GM12878 (cell line): ENCODE results near the gene EIF2S1. TPM values are rescaled to one million over a fixed set of nuclear protein-coding genes. Genes with fewer than 3 reads are reported as not detected.

ENCODE experiments used
- ATAC-seq: fragments of 200-7000 bp; cut with Tn5 transposase; 3 replicates; pipeline ENCODE4 v1.9.1; 2020; ENCODE audit warnings: mild to moderate bottlenecking, moderate library complexity
- BruUV-seq: library from RNA; stranded (reverse); fragments of 400-500 nt; replicated peaks from 2 replicates; lab custom pipeline; 2021; lab: Mats Ljungman, UMichigan
- CTCF ChIA-PET: fragments of 300-600 bp; sonication (Branson Sonifier 250); formaldehyde crosslinking; extraction: SDS; loops from one replicate; lab custom pipeline; 2021; ENCODE audit warnings: inconsistent platforms; lab: Yijun Ruan, JAX
- POLR2A ChIA-PET: fragments of 350-600 bp; formaldehyde crosslinking; extraction: SDS; loops from one replicate; lab custom pipeline; 2021; ENCODE audit warnings: inconsistent platforms; lab: Charles Lee
- RAD21 ChIA-PET: fragments of 300-600 bp; sonication (Branson Sonifier 250); formaldehyde crosslinking; loops from one replicate; lab custom pipeline; 2023; ENCODE audit warnings: antibody characterized with exemption; ENCODE audit not compliant: unreplicated experiment; lab: Charles Lee
- SMC1A ChIA-PET: fragments of 300-600 bp; sonication (Branson Sonifier 250); formaldehyde crosslinking; loops from one replicate; lab custom pipeline; 2023; ENCODE audit not compliant: unreplicated experiment, uncharacterized antibody; lab: Charles Lee
- DNase-seq: peaks from one replicate; pipeline ENCODE4 v3.0.0-alpha.2; 2011; ENCODE audit warnings: low read depth, low spot score
- FAIRE-seq: peaks from 3 replicates; lab custom pipeline; 2011; peaks lifted over from hg19 to GRCh38; lab: Jason Lieb, UNC
- H2AFZ ChIP-seq: 2 replicates; pipeline ENCODE4 v1.6.0; 2011; ENCODE audit warnings: low read depth, low read length, control low read depth; ENCODE audit not compliant: control insufficient read depth
- H3K27ac ChIP-seq: 2 replicates; pipeline ENCODE4 v1.5.1; 2011; ENCODE audit warnings: control low read depth; ENCODE audit not compliant: control insufficient read depth, insufficient read depth
- H3K27me3 ChIP-seq, 2 experiments: replicated peaks in 1 of 2; 2 replicates each; pipeline versions ENCODE4 v1.6.0 to v1.6.1; 2011; ENCODE audit warnings: low read length in 1 of 2; ENCODE audit not compliant: control insufficient read depth in 2 of 2, insufficient read depth in 2 of 2
- H3K36me3 ChIP-seq, 2 experiments: 2 replicates each; pipeline ENCODE4 v1.5.1; 2011; ENCODE audit warnings: low read length in 1 of 2; ENCODE audit not compliant: control insufficient read depth in 2 of 2, insufficient read depth in 2 of 2
- H3K4me1 ChIP-seq: 2 replicates; pipeline ENCODE4 v1.6.1; 2011; ENCODE audit warnings: mild to moderate bottlenecking, low read length, moderate library complexity, mixed read lengths; ENCODE audit not compliant: control insufficient read depth, insufficient read depth
- H3K4me2 ChIP-seq: 2 replicates; pipeline ENCODE4 v1.6.0; 2011; ENCODE audit warnings: control low read depth; ENCODE audit not compliant: control insufficient read depth, insufficient read depth
- H3K4me3 ChIP-seq: fragments of 200-600 bp; sonication (generic); 2 replicates; pipeline ENCODE4 v1.5.1; 2016
- H3K79me2 ChIP-seq: 2 replicates; pipeline ENCODE4 v1.6.0; 2011; ENCODE audit warnings: low read length; ENCODE audit not compliant: control insufficient read depth, insufficient read depth
- H3K9ac ChIP-seq: 2 replicates; pipeline ENCODE4 v1.8.0; 2011; ENCODE audit warnings: low read length, control low read depth, mixed read lengths; ENCODE audit not compliant: control insufficient read depth, insufficient read depth
- H3K9me3 ChIP-seq: replicated peaks from 3 replicates; pipeline ENCODE4 v1.5.1; 2011; ENCODE audit warnings: mild to moderate bottlenecking, low read length; ENCODE audit not compliant: control insufficient read depth, insufficient read depth
- H4K20me1 ChIP-seq: 2 replicates; pipeline ENCODE4 v1.6.0; 2011; ENCODE audit not compliant: control insufficient read depth, insufficient read depth
- ATF7 ChIP-seq: fragments of 450-650 bp; IDR thresholded peaks from 2 replicates; pipeline ENCODE4 v1.6.1; 2016; ENCODE audit warnings: low read depth, mild to moderate bottlenecking
- ESRRA ChIP-seq: IDR thresholded peaks from 2 replicates; pipeline ENCODE4 v1.6.1; 2012; ENCODE audit warnings: mild to moderate bottlenecking, low read length, improper control_type of control experiment
- GATAD2B ChIP-seq: fragments of 450-650 bp; conservative IDR thresholded peaks from 2 replicates; pipeline ENCODE4 v1.6.1; 2017; ENCODE audit warnings: low read depth, mild to moderate bottlenecking, moderate library complexity
- IRF3 ChIP-seq: fragments of 450-650 bp; IDR thresholded peaks from 2 replicates; pipeline ENCODE4 v1.6.1; 2014; ENCODE audit warnings: mild to moderate bottlenecking
- MLLT1 ChIP-seq: fragments of 450-650 bp; IDR thresholded peaks from 2 replicates; pipeline ENCODE4 v1.6.1; 2016; ENCODE audit warnings: mild to moderate bottlenecking
- NFXL1 ChIP-seq: fragments of 450-650 bp; IDR thresholded peaks from 2 replicates; pipeline ENCODE4 v1.6.1; 2017; ENCODE audit warnings: antibody characterized with exemption, mild to moderate bottlenecking, borderline replicate concordance
- NRF1 ChIP-seq: conservative IDR thresholded peaks from 2 replicates; pipeline ENCODE4 v1.6.1; 2011; ENCODE audit warnings: mild to moderate bottlenecking, low read depth, low read length, improper control_type of control experiment
- REST ChIP-seq: IDR thresholded peaks from 2 replicates; pipeline ENCODE4 v1.6.1; 2012; ENCODE audit warnings: mild to moderate bottlenecking, low read depth, low read length
- RUNX3 ChIP-seq: IDR thresholded peaks from 2 replicates; pipeline ENCODE4 v1.6.1; 2012; ENCODE audit warnings: low read length, inconsistent platforms
- ZNF687 ChIP-seq: fragments of 450-650 bp; IDR thresholded peaks from 2 replicates; pipeline ENCODE4 v1.6.1; 2017; ENCODE audit warnings: mild to moderate bottlenecking, moderate library complexity
- whole genome bisulfite sequencing: methylation state at CpG from one replicate; pipeline ENCODE4 v1.1.6; 2016; ENCODE audit warnings: low lambda C conversion rate; ENCODE audit not compliant: insufficient replicate concordance, insufficient coverage; ENCODE audit errors: missing lambda C conversion rate; 5-methylcytosine and 5-hydroxymethylcytosine counted together
- in situ Hi-C: fragments of 300-500 bp; cut with MboI; formaldehyde crosslinking; loops from 9 replicates; pipeline ENCODE4 v1.14.3; 2018; ENCODE audit warnings: mixed read lengths
- intact Hi-C: fragments of 100-400 bp; cut with micrococcal nuclease; formaldehyde crosslinking; loops from one replicate; pipeline ENCODE4 v1.14.2; 2022; ENCODE audit not compliant: unreplicated experiment
- polyA plus RNA-seq, 11 experiments: library from polyadenylated mRNA; depleted of rRNA in 4 of 11; unstranded in 6 of 11; stranded (reverse) in 5 of 11; fragments of >200 nt; fragmentation: Nextera tagmentation in 4 of 11; fragmentation: Illumina TruSeq in 1 of 11; extraction: Ambion mirVana in 4 of 11; extraction: Trizol in 1 of 11; gene quantifications; 1 replicate in 1 of 11; 2 replicates in 10 of 11; pipeline versions ENCODE4 v1.2.1 to v1.2.3, GENCODE V29; 2011 to 2016; ENCODE audit warnings: inconsistent platforms in 2 of 11, missing spikeins in 2 of 11, low read depth in 1 of 11
- total RNA-seq, 4 experiments: library from RNA; depleted of rRNA in 3 of 4; stranded (reverse); fragments of >200 nt in 3 of 4; fragmentation: Illumina TruSeq in 1 of 4; extraction: Trizol in 1 of 4; gene quantifications; 2 replicates each; pipeline versions ENCODE4 v1.2.1 to v1.2.3, GENCODE V29; 2013 to 2021

Gene EIF2S1
- total and polyA plus RNA-seq, 10 of the 15 experiments (the other 5 are each of a cell fraction or from before 2014, with no cell fraction given): 155 to 563 (median 262) TPM

GRCh38 chr14:67400434-67400833 lies 40.3 kb downstream of the EIF2S1 start:
- intact Hi-C loops: no loop called here
- POLR2A ChIA-PET: no interaction called here
- no peaks in the 10 kb centered on the region for H4K20me1 ChIP-seq
- H3K4me1 ChIP-seq: no peaks in the 10 kb centered on the region
- ATAC-seq: no peak
- no peak for DNase-seq
- no peaks in the 10 kb centered on the region for H3K9me3 ChIP-seq
- in situ Hi-C loops: no loop called here
- H3K79me2 ChIP-seq: no peaks in the 10 kb centered on the region
- no peak overlapping the region for H3K4me2 ChIP-seq
- CTCF ChIA-PET: no interaction called here
- H3K27me3 ChIP-seq: peaks cover 0 to 4% of the 10 kb centered on the region in 2 experiments; a peak in 1 of 4 replicates
- FAIRE-seq: no peak
- TF ChIP-seq ATF7 (no peak), GATAD2B (no peak), NRF1 (no peak), REST (no peak), ZNF687 (no peak), ESRRA (no peak), RUNX3 (no peak), MLLT1 (no peak), IRF3 (no peak), NFXL1 (no peak)
- no peak overlapping the region for H3K4me3 ChIP-seq
- H2AFZ ChIP-seq: no peak overlapping the region
- no peak overlapping the region for H3K27ac ChIP-seq
- BruUV-seq: no TSS peak
- H3K36me3 ChIP-seq: no peaks in the 10 kb centered on the region
- WGBS: 30% methylated on average over 4 of the region's 4 CpGs
- RAD21 ChIA-PET: no interaction called here
- SMC1A ChIA-PET: interaction anchor here (1.4 to 1.5 kb wide), 2 partner anchors 17 to 27 kb away, joined by 3 to 4 read pairs; no protein-coding TSS in a partner anchor
- no peak overlapping the region for H3K9ac ChIP-seq
